ENCODE results near the gene ANKRD42. TPM values are rescaled to one million over a fixed set of nuclear protein-coding genes. Genes with fewer than 3 reads are reported as not detected.

Gene ANKRD42
- total RNA-seq, 1 experiment from 2014 or later: 10.4 TPM

- H3K36me3 ChIP-seq (ENCODE audit: low read depth): peaks cover 26% of the 10 kb centered on the region
- H3K79me2 ChIP-seq (ENCODE audit: low read depth): peaks cover 44% of the 10 kb centered on the region
- H3F3A ChIP-seq (ENCODE audit: insufficient read depth, low read depth): peaks cover 40% of the 10 kb centered on the region
- DNase-seq: peak; percentile 96 to 100
- H3K4me1 ChIP-seq (replicated peaks; ENCODE audit: insufficient read depth): peaks cover 35% of the 10 kb centered on the region
- ChIA-PET CTCF (interaction anchor here (0.8 kb wide), 1 partner anchor 140 kb away, joined by 3 read pairs; no protein-coding TSS in a partner anchor), POLR2A (ENCODE audit: unreplicated experiment) (interaction anchor here (0.5 to 1.5 kb wide), 10 partner anchors 32 to 564 kb away, joined by 3 to 12 read pairs (median 7); partner anchors contain the start of genes ANKRD42, DDIAS and RAB30)
- H3K4me2 ChIP-seq: peak overlapping the region; percentile 89
- peaks cover 32% of the 10 kb centered on the region for H4K20me1 ChIP-seq (ENCODE audit: insufficient read depth)
- H3K9me2 ChIP-seq (ENCODE audit: insufficient read depth): no peaks in the 10 kb centered on the region
- H3K4me3 ChIP-seq: peak overlapping the region; percentile 75
- H3K27me3 ChIP-seq (ENCODE audit: insufficient read depth, low read depth): no peaks in the 10 kb centered on the region
- peak overlapping the region; percentile 82 for H3K27ac ChIP-seq
- BruUV-seq (replicated peaks): TSS peak; percentile 83
- TF ChIP-seq, protein P1, sequence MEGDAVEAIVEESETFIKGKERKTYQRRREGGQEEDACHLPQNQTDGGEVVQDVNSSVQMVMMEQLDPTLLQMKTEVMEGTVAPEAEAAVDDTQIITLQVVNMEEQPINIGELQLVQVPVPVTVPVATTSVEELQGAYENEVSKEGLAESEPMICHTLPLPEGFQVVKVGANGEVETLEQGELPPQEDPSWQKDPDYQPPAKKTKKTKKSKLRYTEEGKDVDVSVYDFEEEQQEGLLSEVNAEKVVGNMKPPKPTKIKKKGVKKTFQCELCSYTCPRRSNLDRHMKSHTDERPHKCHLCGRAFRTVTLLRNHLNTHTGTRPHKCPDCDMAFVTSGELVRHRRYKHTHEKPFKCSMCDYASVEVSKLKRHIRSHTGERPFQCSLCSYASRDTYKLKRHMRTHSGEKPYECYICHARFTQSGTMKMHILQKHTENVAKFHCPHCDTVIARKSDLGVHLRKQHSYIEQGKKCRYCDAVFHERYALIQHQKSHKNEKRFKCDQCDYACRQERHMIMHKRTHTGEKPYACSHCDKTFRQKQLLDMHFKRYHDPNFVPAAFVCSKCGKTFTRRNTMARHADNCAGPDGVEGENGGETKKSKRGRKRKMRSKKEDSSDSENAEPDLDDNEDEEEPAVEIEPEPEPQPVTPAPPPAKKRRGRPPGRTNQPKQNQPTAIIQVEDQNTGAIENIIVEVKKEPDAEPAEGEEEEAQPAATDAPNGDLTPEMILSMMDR (conservative IDR thresholded peaks at IDR 0.05): no peak
- TF ChIP-seq EZH2 (IDR thresholded peaks at IDR 0.05; ENCODE audit: low read depth): no peak
- peak overlapping the region; percentile 95 for H2AFZ ChIP-seq
- intact Hi-C loops (cut with micrococcal nuclease; ENCODE audit: unreplicated experiment): loop anchor here (1.0 to 5.0 kb wide), 4 partner anchors 64 to 439 kb away; partner anchors contain the start of genes CCDC90B and RAB30
- H3K9me3 ChIP-seq (ENCODE audit: insufficient read depth, low read depth): no peaks in the 10 kb centered on the region
Observed at GRCh38 chr11:83156144-83156995, 37.1 kb upstream of the ANKRD42 start.

DNA sequence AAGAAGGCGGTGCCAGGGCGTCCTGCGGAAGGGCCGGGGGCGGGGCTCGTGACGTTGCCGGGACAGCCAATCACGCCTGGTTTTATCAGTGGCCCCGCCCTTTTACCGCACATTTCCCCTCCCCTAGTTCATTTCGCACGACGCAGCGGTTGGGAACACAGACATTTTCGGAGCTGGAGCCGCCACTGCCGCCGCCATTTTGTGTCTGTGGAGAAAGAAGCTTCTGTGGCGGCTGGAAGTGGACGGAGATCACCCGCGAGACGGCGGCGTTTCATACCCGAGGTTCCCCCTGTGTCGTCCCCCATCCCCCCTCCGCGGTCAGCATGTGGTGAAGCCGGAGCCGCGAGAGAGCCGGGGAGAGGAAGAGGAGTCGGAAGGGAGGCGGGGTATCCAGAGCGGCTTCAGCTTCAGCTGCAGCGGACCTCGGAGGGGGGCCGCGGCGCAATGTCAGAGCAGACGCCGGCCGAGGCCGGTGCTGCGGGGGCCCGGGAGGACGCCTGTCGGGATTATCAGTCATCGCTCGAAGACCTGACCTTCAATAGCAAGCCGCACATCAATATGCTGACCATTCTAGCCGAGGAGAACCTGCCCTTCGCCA lies 36.4 kb upstream of the ANKRD42 start, which contains the start of gene PCF11:
Gene PCF11, plus strand, starts transcription at position 136 of the 598 bp plus-strand sequence. Its CDS starts 309 bp downstream, at position 445.
- H3K9me3 ChIP-seq (ENCODE audit: insufficient read depth, low read depth): no peaks in the 10 kb centered on the region

More for the DNA sequence above, 36.4 kb upstream of the ANKRD42 start, which contains the start of gene PCF11:
- H4K20me1 ChIP-seq (ENCODE audit: insufficient read depth): peaks cover 39% of the 10 kb centered on the region
- peaks cover 33% of the 10 kb centered on the region for H3K36me3 ChIP-seq (ENCODE audit: low read depth)
- H3K4me2 ChIP-seq: peak within 1 kb of the TSS; percentile 99
- peak within 1 kb of the TSS; percentile 84 for H3K27ac ChIP-seq
- peak within 1 kb of the TSS; percentile 95 for H2AFZ ChIP-seq
- H3K9me2 ChIP-seq (ENCODE audit: insufficient read depth): no peaks in the 10 kb centered on the region
- H3K79me2 ChIP-seq (ENCODE audit: low read depth): peaks cover 52% of the 10 kb centered on the region
- TSS peak; percentile 66 for BruUV-seq (replicated peaks)
- H3K4me3 ChIP-seq: peak within 1 kb of the TSS; percentile 97
- H3F3A ChIP-seq (ENCODE audit: insufficient read depth, low read depth): peaks cover 40% of the 10 kb centered on the region
- no peaks in the 10 kb centered on the region for H3K27me3 ChIP-seq (ENCODE audit: insufficient read depth, low read depth)
- H3K4me1 ChIP-seq (replicated peaks; ENCODE audit: insufficient read depth): peaks cover 35% of the 10 kb centered on the region
- TF ChIP-seq, protein P1 (conservative IDR thresholded peaks at IDR 0.05): no peak
- TF ChIP-seq EZH2 (IDR thresholded peaks at IDR 0.05; ENCODE audit: low read depth): no peak
- intact Hi-C loops (cut with micrococcal nuclease; ENCODE audit: unreplicated experiment): loop anchor here (1.0 to 5.0 kb wide), 5 partner anchors 64 to 440 kb away; partner anchors contain the start of genes CCDC90B, DDIAS and RAB30
- DNase-seq: no peak
- ChIA-PET POLR2A (ENCODE audit: unreplicated experiment) (interaction anchor here (0.6 to 1.5 kb wide), 8 partner anchors 35 to 563 kb away, joined by 3 to 12 read pairs (median 7); partner anchors contain the start of genes DDIAS and RAB30), CTCF (no interaction called here)

Data from PC-9 (cell line).